HCT116 (cell line): ENCODE results near the gene TMEM164. TPM values are rescaled to one million over a fixed set of nuclear protein-coding genes. Genes with fewer than 3 reads are reported as not detected.

Experiments used
- ATAC-seq: fragments of 200-7000 bp; cut with Tn5 transposase; 2 replicates; pipeline ENCODE4 v1.9.1; 2020; ENCODE audit warnings: mild to moderate bottlenecking, moderate library complexity
- BruUV-seq: library from RNA; stranded (reverse); fragments of 400-500 nt; replicated peaks from 2 replicates; lab custom pipeline; 2021; lab: Mats Ljungman, UMichigan
- CTCF ChIA-PET: fragments of 300-600 bp; sonication (Branson Sonifier 250); formaldehyde crosslinking; loops from one replicate; lab custom pipeline; 2021; ENCODE audit warnings: antibody characterized with exemption; lab: Charles Lee
- POLR2A ChIA-PET: fragments of 300-600, 350-600 bp; sonication (Branson Sonifier 250); formaldehyde crosslinking; loops from one replicate; lab custom pipeline; 2021; ENCODE audit warnings: antibody characterized with exemption; lab: Charles Lee
- RAD21 ChIA-PET, 2 experiments: fragments of 300-600 bp; sonication (Branson Sonifier 250); formaldehyde crosslinking; loops; one replicate each; lab custom pipeline; 2023; ENCODE audit warnings: low total read pairs in 2 of 2; ENCODE audit not compliant: uncharacterized antibody in 2 of 2, unreplicated experiment in 2 of 2, low non-redundant PET in 1 of 2; lab: Charles Lee
- DNase-seq: peaks from one replicate; pipeline ENCODE4 v3.0.0-alpha.2; 2010; ENCODE audit warnings: low read depth, low spot score
- H2AFZ ChIP-seq: fragments of 200-600 bp; shearing (Covaris generic), sonication (generic); 2 replicates; pipeline ENCODE4 v1.6.1; 2017; ENCODE audit warnings: low read depth, mixed run types, mixed read lengths, antibody characterized with exemption, low read length; ENCODE audit not compliant: poor library complexity, severe bottlenecking
- H3K27ac ChIP-seq: 2 replicates; pipeline ENCODE4 v1.5.1; 2012; ENCODE audit warnings: low read depth, low read length
- H3K27me3 ChIP-seq: fragments of 200-600 bp; sonication (generic); 2 replicates; pipeline ENCODE4 v1.6.1; 2016; ENCODE audit warnings: mixed run types, low read length, mixed read lengths; ENCODE audit not compliant: insufficient read depth
- H3K36me3 ChIP-seq, 2 experiments: fragments of 200-500 bp in 1 of 2; fragments of 200-600 bp in 1 of 2; sonication (Bioruptor generic) in 1 of 2; sonication (generic) in 1 of 2; 2 replicates each; pipeline versions ENCODE4 v1.5.1 to v1.6.1; 2014 to 2016; ENCODE audit warnings: low read length in 2 of 2, inconsistent platforms in 1 of 2, mixed read lengths in 1 of 2, mixed run types in 1 of 2; ENCODE audit not compliant: insufficient read depth in 2 of 2, control insufficient read depth in 1 of 2
- H3K4me1 ChIP-seq, 2 experiments: fragments of 200-600 bp in 1 of 2; sonication (generic) in 1 of 2; 2 replicates each; pipeline versions ENCODE4 v1.5.1 to v1.6.1; 2012 to 2017; ENCODE audit warnings: low read length in 2 of 2, inconsistent platforms in 1 of 2, mild to moderate bottlenecking in 1 of 2, mixed read lengths in 1 of 2, mixed run types in 1 of 2, moderate library complexity in 1 of 2; ENCODE audit not compliant: insufficient read depth in 2 of 2, control insufficient read depth in 1 of 2
- H3K4me2 ChIP-seq: fragments of 200-600 bp; sonication (generic); 2 replicates; pipeline ENCODE4 v1.6.1; 2017; ENCODE audit warnings: mixed run types, low read length, mixed read lengths
- H3K4me3 ChIP-seq, 2 experiments: fragments of 200-600 bp in 1 of 2; sonication (generic) in 1 of 2; replicated peaks in 1 of 2; 2 replicates each; pipeline ENCODE4 v1.5.1; 2011 to 2016; ENCODE audit warnings: low read length in 2 of 2, control low read depth in 1 of 2, low read depth in 1 of 2, mild to moderate bottlenecking in 1 of 2, mixed read lengths in 1 of 2, mixed run types in 1 of 2
- H3K79me2 ChIP-seq: fragments of 200-600 bp; sonication (generic); 2 replicates; pipeline ENCODE4 v1.6.1; 2017; ENCODE audit warnings: mild to moderate bottlenecking, mixed run types, low read length, moderate library complexity, mixed read lengths; ENCODE audit not compliant: insufficient read depth
- H3K9ac ChIP-seq: fragments of 200-600 bp; sonication (generic); 2 replicates; pipeline ENCODE4 v1.6.1; 2016; ENCODE audit warnings: low read length, mixed read lengths
- H3K9me2 ChIP-seq: fragments of 200-600 bp; sonication (generic), shearing (Covaris generic); 2 replicates; pipeline ENCODE4 v1.6.1; 2017; ENCODE audit warnings: mixed run types, mild to moderate bottlenecking, moderate library complexity; ENCODE audit not compliant: insufficient read depth
- H3K9me3 ChIP-seq, 2 experiments: fragments of 200-500 bp in 1 of 2; fragments of 200-600 bp in 1 of 2; sonication (Bioruptor generic) in 1 of 2; sonication (generic) in 1 of 2; 2 replicates each; pipeline ENCODE4 v1.6.1; 2014 to 2017; ENCODE audit warnings: low read length in 2 of 2, mixed read lengths in 2 of 2, inconsistent platforms in 1 of 2, low read depth in 1 of 2, mild to moderate bottlenecking in 1 of 2, mixed run types in 1 of 2, moderate library complexity in 1 of 2; ENCODE audit not compliant: control insufficient read depth in 1 of 2, insufficient read depth in 1 of 2
- H4K20me1 ChIP-seq: fragments of 200-600 bp; sonication (generic), shearing (Covaris generic); 2 replicates; pipeline ENCODE4 v1.6.1; 2017; ENCODE audit warnings: mixed run types, mild to moderate bottlenecking, moderate library complexity; ENCODE audit not compliant: insufficient read depth
- CBX3 ChIP-seq: IDR thresholded peaks from 2 replicates; pipeline ENCODE4 v1.6.1; 2012; ENCODE audit warnings: low read depth
- CEBPB ChIP-seq: IDR thresholded peaks from 2 replicates; pipeline ENCODE4 v1.6.1; 2012; ENCODE audit warnings: low read depth
- ELF1 ChIP-seq: IDR thresholded peaks from 2 replicates; pipeline ENCODE4 v1.6.1; 2012; ENCODE audit warnings: low read depth, borderline replicate concordance
- EZH2phosphoT487 ChIP-seq: fragments of 200-600 bp; IDR thresholded peaks from 2 replicates; pipeline ENCODE4 v1.6.1; 2018; ENCODE audit warnings: antibody characterized with exemption, borderline replicate concordance
- POLR2A ChIP-seq: IDR thresholded peaks from 2 replicates; pipeline ENCODE4 v1.7.0; 2011; ENCODE audit warnings: borderline replicate concordance; ENCODE audit not compliant: insufficient read depth, insufficient read length; ENCODE audit errors: extremely low read depth
- POLR2AphosphoS5 ChIP-seq: IDR thresholded peaks from 2 replicates; pipeline ENCODE4 v1.6.1; 2011; ENCODE audit warnings: mild to moderate bottlenecking, low read depth, low read length, moderate library complexity
- YY1 ChIP-seq: IDR thresholded peaks from 2 replicates; pipeline ENCODE4 v1.6.1; 2011; ENCODE audit warnings: low read length, low read depth, moderate library complexity, mild to moderate bottlenecking; ENCODE audit not compliant: insufficient replicate concordance; ENCODE audit errors: extremely low read depth
- intact Hi-C: fragments of 100-400 bp; cut with micrococcal nuclease; formaldehyde crosslinking; loops from 2 replicates; pipeline ENCODE4 v1.10.0; 2022
- total RNA-seq: library from RNA; stranded (reverse); gene quantifications from one replicate; pipeline ENCODE4 v1.2.1, GENCODE V29; 2021; ENCODE audit not compliant: unreplicated experiment
- TF ChIP-seq, protein P1 (sequence below): IDR thresholded peaks from 2 replicates; pipeline ENCODE4 v1.6.1; 2011; ENCODE audit warnings: mild to moderate bottlenecking, low read length, moderate library complexity; ENCODE audit not compliant: insufficient replicate concordance; ENCODE audit errors: extremely low read depth
- TF ChIP-seq, protein P2 (sequence below), 3 experiments: fragments of 200-600 bp in 1 of 3; sonication (generic) in 1 of 3; IDR thresholded peaks in 2 of 3; conservative IDR thresholded peaks in 1 of 3; 2 replicates each; pipeline ENCODE4 v1.5.1; 2012 to 2017; ENCODE audit warnings: low read depth in 2 of 3, low read length in 2 of 3, antibody characterized with exemption in 1 of 3, borderline replicate concordance in 1 of 3, control low read depth in 1 of 3, mild to moderate bottlenecking in 1 of 3, mixed read lengths in 1 of 3, mixed run types in 1 of 3, moderate library complexity in 1 of 3; ENCODE audit not compliant: insufficient read depth in 1 of 3

Gene TMEM164
- total RNA-seq, 1 experiment from 2014 or later = 18.7 TPM

- Histone ChIP-seq H3K27me3 (no peaks in the 10 kb centered on the region), H3K9ac (no peak overlapping the region), H3K4me3 (no peak overlapping the region), H3K9me3 (no peaks in the 10 kb centered on the region), H2AFZ (no peak overlapping the region), H3K4me2 (no peak overlapping the region), H3K27ac (no peak overlapping the region), H3K9me2 (no peaks in the 10 kb centered on the region), H3K79me2 (no peaks in the 10 kb centered on the region; the same call in 1 of the 2 replicates), H4K20me1 (no peaks in the 10 kb centered on the region), H3K4me1 (peaks cover 3 to 23% of the 10 kb centered on the region in 2 experiments; a peak in 2 of 4 replicates), H3K36me3 (no peaks in the 10 kb centered on the region)
- no TSS peak for BruUV-seq
- ChIA-PET RAD21 (no interaction called here), CTCF (no interaction called here), POLR2A (no interaction called here)
- no peak for DNase-seq
- TF ChIP-seq, protein P1, sequence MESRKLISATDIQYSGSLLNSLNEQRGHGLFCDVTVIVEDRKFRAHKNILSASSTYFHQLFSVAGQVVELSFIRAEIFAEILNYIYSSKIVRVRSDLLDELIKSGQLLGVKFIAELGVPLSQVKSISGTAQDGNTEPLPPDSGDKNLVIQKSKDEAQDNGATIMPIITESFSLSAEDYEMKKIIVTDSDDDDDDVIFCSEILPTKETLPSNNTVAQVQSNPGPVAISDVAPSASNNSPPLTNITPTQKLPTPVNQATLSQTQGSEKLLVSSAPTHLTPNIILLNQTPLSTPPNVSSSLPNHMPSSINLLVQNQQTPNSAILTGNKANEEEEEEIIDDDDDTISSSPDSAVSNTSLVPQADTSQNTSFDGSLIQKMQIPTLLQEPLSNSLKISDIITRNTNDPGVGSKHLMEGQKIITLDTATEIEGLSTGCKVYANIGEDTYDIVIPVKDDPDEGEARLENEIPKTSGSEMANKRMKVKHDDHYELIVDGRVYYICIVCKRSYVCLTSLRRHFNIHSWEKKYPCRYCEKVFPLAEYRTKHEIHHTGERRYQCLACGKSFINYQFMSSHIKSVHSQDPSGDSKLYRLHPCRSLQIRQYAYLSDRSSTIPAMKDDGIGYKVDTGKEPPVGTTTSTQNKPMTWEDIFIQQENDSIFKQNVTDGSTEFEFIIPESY = no peak
- no peak for TF ChIP-seq YY1
- no peak for TF ChIP-seq CBX3
- TF ChIP-seq, protein P2, sequence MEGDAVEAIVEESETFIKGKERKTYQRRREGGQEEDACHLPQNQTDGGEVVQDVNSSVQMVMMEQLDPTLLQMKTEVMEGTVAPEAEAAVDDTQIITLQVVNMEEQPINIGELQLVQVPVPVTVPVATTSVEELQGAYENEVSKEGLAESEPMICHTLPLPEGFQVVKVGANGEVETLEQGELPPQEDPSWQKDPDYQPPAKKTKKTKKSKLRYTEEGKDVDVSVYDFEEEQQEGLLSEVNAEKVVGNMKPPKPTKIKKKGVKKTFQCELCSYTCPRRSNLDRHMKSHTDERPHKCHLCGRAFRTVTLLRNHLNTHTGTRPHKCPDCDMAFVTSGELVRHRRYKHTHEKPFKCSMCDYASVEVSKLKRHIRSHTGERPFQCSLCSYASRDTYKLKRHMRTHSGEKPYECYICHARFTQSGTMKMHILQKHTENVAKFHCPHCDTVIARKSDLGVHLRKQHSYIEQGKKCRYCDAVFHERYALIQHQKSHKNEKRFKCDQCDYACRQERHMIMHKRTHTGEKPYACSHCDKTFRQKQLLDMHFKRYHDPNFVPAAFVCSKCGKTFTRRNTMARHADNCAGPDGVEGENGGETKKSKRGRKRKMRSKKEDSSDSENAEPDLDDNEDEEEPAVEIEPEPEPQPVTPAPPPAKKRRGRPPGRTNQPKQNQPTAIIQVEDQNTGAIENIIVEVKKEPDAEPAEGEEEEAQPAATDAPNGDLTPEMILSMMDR (IDR thresholded peaks at IDR 0.05 in 2 of 3, conservative IDR thresholded peaks at IDR 0.05 in 1 of 3; ENCODE audit: borderline replicate concordance in 1 of 3, insufficient read depth in 1 of 3, low read depth in 2 of 3, low read length in 2 of 3) = no peak
- no peak for TF ChIP-seq POLR2AphosphoS5
- no peak for TF ChIP-seq ELF1
- no peak for TF ChIP-seq CEBPB
- TF ChIP-seq EZH2phosphoT487 = no peak
- no peak for TF ChIP-seq POLR2A
- intact Hi-C loops = no loop called here
- ATAC-seq = no peak
Measured at GRCh38 chrX:110006161-110006560, 3.2 kb downstream of the TMEM164 start.
